ENCODE measurements around the gene BRD9. TPM values are rescaled to one million over a fixed set of nuclear protein-coding genes. Genes with fewer than 3 reads are reported as not detected.

Gene BRD9
- total RNA-seq, 1 donor from 2014 or later = 69.2 TPM

- DNase-seq (ENCODE audit: low spot score, unreplicated experiment) = no peak
- Mint-ChIP-seq H3K4me1 (ENCODE audit: low read depth) (peaks cover 8% of the 10 kb centered on the region), H3K36me3 (ENCODE audit: insufficient read depth) (peaks cover 35% of the 10 kb centered on the region), H3K27me3 (no peaks in the 10 kb centered on the region), H3K4me3 (ENCODE audit: low read depth) (no peak overlapping the region), H3K9me3 (ENCODE audit: low read depth) (no peaks in the 10 kb centered on the region), H3K27ac (no peak overlapping the region)
- no peak for TF ChIP-seq CTCF (IDR thresholded peaks at IDR 0.05; ENCODE audit: unreplicated experiment)
Measured at GRCh38 chr5:871596-872298, 20.9 kb downstream of the BRD9 start.

- no peak for DNase-seq (ENCODE audit: low spot score, unreplicated experiment)
- peaks cover 8% of the 10 kb centered on the region for H3K4me1 Mint-ChIP-seq (ENCODE audit: low read depth)
- H3K4me3 Mint-ChIP-seq (ENCODE audit: low read depth) = no peak overlapping the region
- no peak overlapping the region for H3K27ac Mint-ChIP-seq
- H3K36me3 Mint-ChIP-seq (ENCODE audit: insufficient read depth) = peaks cover 39% of the 10 kb centered on the region
- no peaks in the 10 kb centered on the region for H3K9me3 Mint-ChIP-seq (ENCODE audit: low read depth)
- no peak for TF ChIP-seq CTCF (IDR thresholded peaks at IDR 0.05; ENCODE audit: unreplicated experiment)
- H3K27me3 Mint-ChIP-seq = no peaks in the 10 kb centered on the region
Measured at GRCh38 chr5:870956-871355, 21.6 kb downstream of the BRD9 start.

- H3K4me1 Mint-ChIP-seq (ENCODE audit: low read depth) = peaks cover 6% of the 10 kb centered on the region
- no peaks in the 10 kb centered on the region for H3K27me3 Mint-ChIP-seq
- peaks cover 26% of the 10 kb centered on the region for H3K36me3 Mint-ChIP-seq (ENCODE audit: insufficient read depth)
- H3K4me3 Mint-ChIP-seq (ENCODE audit: low read depth) = no peak overlapping the region
- no peak for DNase-seq (ENCODE audit: low spot score, unreplicated experiment)
- TF ChIP-seq CTCF (IDR thresholded peaks at IDR 0.05; ENCODE audit: unreplicated experiment) = no peak
- H3K27ac Mint-ChIP-seq = no peak overlapping the region
- no peaks in the 10 kb centered on the region for H3K9me3 Mint-ChIP-seq (ENCODE audit: low read depth)
Measured at GRCh38 chr5:868428-869135, 24.0 kb downstream of the BRD9 start.

DNA sequence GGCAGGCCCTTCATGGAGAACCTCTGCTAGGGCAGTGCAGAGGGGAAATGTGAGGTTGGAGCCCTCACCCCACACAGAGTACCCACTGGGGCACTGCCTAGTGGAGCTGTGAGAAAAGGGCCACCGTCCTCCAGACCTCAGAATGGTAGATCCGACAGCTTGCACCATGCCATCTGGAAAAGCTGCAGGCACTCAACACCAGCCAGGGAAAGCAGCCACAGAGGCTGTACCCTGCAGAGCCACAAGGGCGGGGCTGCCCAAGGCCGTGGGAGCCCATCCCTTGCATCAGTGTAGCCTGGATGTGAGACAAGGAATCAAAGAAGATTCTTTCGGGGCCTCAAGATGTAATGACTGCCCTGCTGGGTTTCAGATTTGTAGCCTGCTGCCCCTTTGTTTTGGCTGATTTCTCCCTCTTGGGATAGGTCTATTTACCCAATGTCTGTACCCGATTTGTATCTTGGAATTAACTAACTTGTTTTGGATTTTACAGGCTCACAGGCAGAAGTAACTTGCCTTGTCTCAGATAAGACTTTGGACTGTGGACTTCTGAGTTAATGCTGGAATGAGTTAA, 25.2 kb downstream of the BRD9 start:
- peaks cover 26% of the 10 kb centered on the region for H3K36me3 Mint-ChIP-seq (ENCODE audit: insufficient read depth)
- no peaks in the 10 kb centered on the region for H3K27me3 Mint-ChIP-seq
- H3K4me1 Mint-ChIP-seq (ENCODE audit: low read depth) = no peaks in the 10 kb centered on the region
- DNase-seq (ENCODE audit: low spot score, unreplicated experiment) = no peak
- H3K27ac Mint-ChIP-seq = no peak overlapping the region
- H3K9me3 Mint-ChIP-seq (ENCODE audit: low read depth) = no peaks in the 10 kb centered on the region
- no peak overlapping the region for H3K4me3 Mint-ChIP-seq (ENCODE audit: low read depth)
- TF ChIP-seq CTCF (IDR thresholded peaks at IDR 0.05; ENCODE audit: unreplicated experiment) = no peak

- H3K36me3 Mint-ChIP-seq (ENCODE audit: insufficient read depth) = peaks cover 18% of the 10 kb centered on the region
- no peak overlapping the region for H3K27ac Mint-ChIP-seq
- DNase-seq (ENCODE audit: low spot score, unreplicated experiment) = no peak
- TF ChIP-seq CTCF (IDR thresholded peaks at IDR 0.05; ENCODE audit: unreplicated experiment) = no peak
- no peaks in the 10 kb centered on the region for H3K9me3 Mint-ChIP-seq (ENCODE audit: low read depth)
- no peaks in the 10 kb centered on the region for H3K4me1 Mint-ChIP-seq (ENCODE audit: low read depth)
- no peaks in the 10 kb centered on the region for H3K27me3 Mint-ChIP-seq
- no peak overlapping the region for H3K4me3 Mint-ChIP-seq (ENCODE audit: low read depth)
Measured at GRCh38 chr5:865771-866170, 26.8 kb downstream of the BRD9 start.
